Activated naive CD8-positive, alpha-beta T cell (primary cell): ENCODE measurements around the gene TMEM120A.

Source experiments
- H3K27ac Mint-ChIP-seq: one replicate; pipeline ENCODE4 v1.8.0; 2021; ENCODE audit warnings: mixed read lengths
- H3K27me3 Mint-ChIP-seq: one replicate; pipeline ENCODE4 v1.8.0; 2021; ENCODE audit warnings: mixed read lengths
- H3K36me3 Mint-ChIP-seq: one replicate; pipeline ENCODE4 v1.8.0; 2021; ENCODE audit warnings: mixed read lengths
- H3K4me1 Mint-ChIP-seq: one replicate; pipeline ENCODE4 v1.8.0; 2021; ENCODE audit warnings: low read depth, mixed read lengths
- H3K4me3 Mint-ChIP-seq: one replicate; pipeline ENCODE4 v1.8.0; 2021; ENCODE audit warnings: mild to moderate bottlenecking, mixed read lengths
- H3K9me3 Mint-ChIP-seq: one replicate; pipeline ENCODE4 v1.8.0; 2021; ENCODE audit warnings: low read depth, mixed read lengths

Gene TMEM120A

GRCh38 chr7:75962607-75963380, 31.6 kb downstream of the TMEM120A start:
- H3K4me3 Mint-ChIP-seq: no peak overlapping the region
- H3K4me1 Mint-ChIP-seq: no peaks in the 10 kb centered on the region
- H3K27me3 Mint-ChIP-seq: no peaks in the 10 kb centered on the region
- no peak overlapping the region for H3K27ac Mint-ChIP-seq
- H3K36me3 Mint-ChIP-seq: peaks cover 6% of the 10 kb centered on the region
- no peaks in the 10 kb centered on the region for H3K9me3 Mint-ChIP-seq

GRCh38 chr7:75961218-75961617, 33.2 kb downstream of the TMEM120A start:
- H3K4me3 Mint-ChIP-seq: no peak overlapping the region
- H3K27me3 Mint-ChIP-seq: no peaks in the 10 kb centered on the region
- peaks cover 9% of the 10 kb centered on the region for H3K36me3 Mint-ChIP-seq
- no peak overlapping the region for H3K27ac Mint-ChIP-seq
- no peaks in the 10 kb centered on the region for H3K9me3 Mint-ChIP-seq
- no peaks in the 10 kb centered on the region for H3K4me1 Mint-ChIP-seq

GRCh38 chr7:75960372-75960771, 34.0 kb downstream of the TMEM120A start:
- H3K4me3 Mint-ChIP-seq: no peak overlapping the region
- H3K36me3 Mint-ChIP-seq: peaks cover 12% of the 10 kb centered on the region
- H3K9me3 Mint-ChIP-seq: no peaks in the 10 kb centered on the region
- H3K27ac Mint-ChIP-seq: no peak overlapping the region
- no peaks in the 10 kb centered on the region for H3K27me3 Mint-ChIP-seq
- H3K4me1 Mint-ChIP-seq: no peaks in the 10 kb centered on the region

- H3K4me3 Mint-ChIP-seq: no peak overlapping the region
- H3K27me3 Mint-ChIP-seq: no peaks in the 10 kb centered on the region
- H3K4me1 Mint-ChIP-seq: no peaks in the 10 kb centered on the region
- H3K36me3 Mint-ChIP-seq: peaks cover 13% of the 10 kb centered on the region
- H3K9me3 Mint-ChIP-seq: no peaks in the 10 kb centered on the region
- no peak overlapping the region for H3K27ac Mint-ChIP-seq
Measured at GRCh38 chr7:75958802-75959543, 35.4 kb downstream of the TMEM120A start.

- no peak overlapping the region for H3K27ac Mint-ChIP-seq
- no peak overlapping the region for H3K4me3 Mint-ChIP-seq
- H3K4me1 Mint-ChIP-seq: no peaks in the 10 kb centered on the region
- H3K9me3 Mint-ChIP-seq: no peaks in the 10 kb centered on the region
- H3K36me3 Mint-ChIP-seq: peaks cover 7% of the 10 kb centered on the region
- H3K27me3 Mint-ChIP-seq: no peaks in the 10 kb centered on the region
Measured at GRCh38 chr7:75957021-75957736, 37.2 kb downstream of the TMEM120A start.

GRCh38 chr7:75955331-75955955, 39.0 kb downstream of the TMEM120A start:
- H3K36me3 Mint-ChIP-seq: peaks cover 7% of the 10 kb centered on the region
- H3K4me1 Mint-ChIP-seq: no peaks in the 10 kb centered on the region
- H3K27me3 Mint-ChIP-seq: no peaks in the 10 kb centered on the region
- H3K27ac Mint-ChIP-seq: no peak overlapping the region
- no peaks in the 10 kb centered on the region for H3K9me3 Mint-ChIP-seq
- no peak overlapping the region for H3K4me3 Mint-ChIP-seq

GRCh38 chr7:75953931-75954330, 40.5 kb downstream of the TMEM120A start:
- Mint-ChIP-seq H3K4me1 (no peaks in the 10 kb centered on the region), H3K9me3 (no peaks in the 10 kb centered on the region), H3K27ac (no peak overlapping the region), H3K27me3 (no peaks in the 10 kb centered on the region), H3K36me3 (peaks cover 7% of the 10 kb centered on the region), H3K4me3 (no peak overlapping the region)

GRCh38 chr7:75953431-75953830, 41.0 kb downstream of the TMEM120A start:
- Mint-ChIP-seq H3K9me3 (no peaks in the 10 kb centered on the region), H3K36me3 (peaks cover 7% of the 10 kb centered on the region), H3K4me1 (no peaks in the 10 kb centered on the region), H3K4me3 (no peak overlapping the region), H3K27me3 (no peaks in the 10 kb centered on the region), H3K27ac (no peak overlapping the region)

GRCh38 chr7:75951506-75951905, 42.9 kb downstream of the TMEM120A start:
- peaks cover 4% of the 10 kb centered on the region for H3K36me3 Mint-ChIP-seq
- H3K4me1 Mint-ChIP-seq: peaks cover 2% of the 10 kb centered on the region
- no peaks in the 10 kb centered on the region for H3K9me3 Mint-ChIP-seq
- H3K27me3 Mint-ChIP-seq: no peaks in the 10 kb centered on the region
- no peak overlapping the region for H3K4me3 Mint-ChIP-seq
- no peak overlapping the region for H3K27ac Mint-ChIP-seq

GRCh38 chr7:75950111-75950681, 44.2 kb downstream of the TMEM120A start:
- no peak overlapping the region for H3K27ac Mint-ChIP-seq

GRCh38 chr7:75948179-75948578, 46.2 kb downstream of the TMEM120A start:
- no peak overlapping the region for H3K4me3 Mint-ChIP-seq
- peaks cover 4% of the 10 kb centered on the region for H3K4me1 Mint-ChIP-seq
- H3K36me3 Mint-ChIP-seq: peaks cover 5% of the 10 kb centered on the region
- H3K27me3 Mint-ChIP-seq: no peaks in the 10 kb centered on the region
- no peaks in the 10 kb centered on the region for H3K9me3 Mint-ChIP-seq
- no peak overlapping the region for H3K27ac Mint-ChIP-seq

More at GRCh38 chr7:75950111-75950681, 44.2 kb downstream of the TMEM120A start:
- H3K9me3 Mint-ChIP-seq: no peaks in the 10 kb centered on the region
- H3K27me3 Mint-ChIP-seq: no peaks in the 10 kb centered on the region
- no peak overlapping the region for H3K4me3 Mint-ChIP-seq
- peaks cover 4% of the 10 kb centered on the region for H3K4me1 Mint-ChIP-seq
- H3K36me3 Mint-ChIP-seq: peaks cover 2% of the 10 kb centered on the region

- Mint-ChIP-seq H3K9me3 (no peaks in the 10 kb centered on the region), H3K27me3 (no peaks in the 10 kb centered on the region), H3K36me3 (peaks cover 5% of the 10 kb centered on the region), H3K4me3 (no peak overlapping the region), H3K27ac (no peak overlapping the region), H3K4me1 (peaks cover 4% of the 10 kb centered on the region)
Measured at GRCh38 chr7:75946207-75946855, 48.1 kb downstream of the TMEM120A start.

- no peaks in the 10 kb centered on the region for H3K27me3 Mint-ChIP-seq
- peaks cover 5% of the 10 kb centered on the region for H3K36me3 Mint-ChIP-seq
- H3K4me3 Mint-ChIP-seq: no peak overlapping the region
- no peak overlapping the region for H3K27ac Mint-ChIP-seq
- peaks cover 4% of the 10 kb centered on the region for H3K4me1 Mint-ChIP-seq
- H3K9me3 Mint-ChIP-seq: no peaks in the 10 kb centered on the region
Measured at GRCh38 chr7:75945297-75946168, 48.9 kb downstream of the TMEM120A start.
